Endothelial cell of umbilical vein (primary cell): ENCODE results near the gene THBS3. TPM values are rescaled to one million over a fixed set of nuclear protein-coding genes. Genes with fewer than 3 reads are reported as not detected.

ENCODE experiments used
- BruUV-seq: library from RNA; stranded (reverse); fragments of 400-500 nt; replicated peaks from 2 replicates; lab custom pipeline; 2021; lab: Mats Ljungman, UMichigan
- CTCF ChIA-PET: fragments of 300-600, 350-600 bp; sonication (Branson Sonifier 250); formaldehyde crosslinking; loops from one replicate; lab custom pipeline; 2021; ENCODE audit warnings: antibody characterized with exemption, inconsistent platforms; lab: Charles Lee
- POLR2A ChIA-PET: fragments of 300-600, 350-600 bp; sonication (Branson Sonifier 250); formaldehyde crosslinking; loops from one replicate; lab custom pipeline; 2021; ENCODE audit warnings: antibody characterized with exemption, inconsistent platforms; lab: Charles Lee
- DNase-seq: peaks from one replicate; pipeline ENCODE4 v3.0.0-alpha.2; 2011; ENCODE audit warnings: low read depth, low spot score
- FAIRE-seq: peaks from 2 replicates; lab custom pipeline; 2011; peaks lifted over from hg19 to GRCh38; lab: Jason Lieb, UNC
- H2AFZ ChIP-seq: 2 replicates; pipeline ENCODE4 v1.6.0; 2012; ENCODE audit warnings: low read depth, low read length, control low read depth, inconsistent platforms
- H3K27ac ChIP-seq: 2 replicates; pipeline ENCODE4 v1.5.1; 2011; ENCODE audit warnings: low read depth, mild to moderate bottlenecking, control low read depth, low read length, moderate library complexity; ENCODE audit not compliant: insufficient read depth
- H3K27me3 ChIP-seq, 2 experiments: 2 replicates each; pipeline versions ENCODE4 v1.6.0 to v1.6.1; 2011; ENCODE audit warnings: low read length in 2 of 2, mixed read lengths in 1 of 2; ENCODE audit not compliant: control insufficient read depth in 2 of 2, insufficient read depth in 2 of 2
- H3K36me3 ChIP-seq, 2 experiments: 2 replicates in 1 of 2; 3 replicates in 1 of 2; pipeline ENCODE4 v1.5.1; 2011; ENCODE audit warnings: low read length in 2 of 2, mild to moderate bottlenecking in 1 of 2, moderate library complexity in 1 of 2; ENCODE audit not compliant: control insufficient read depth in 2 of 2, insufficient read depth in 2 of 2; ENCODE audit errors: extremely low read depth in 1 of 2
- H3K4me1 ChIP-seq: 3 replicates; pipeline ENCODE4 v1.5.1; 2011; ENCODE audit warnings: mild to moderate bottlenecking, low read length; ENCODE audit not compliant: control insufficient read depth, insufficient read depth; ENCODE audit errors: extremely low read depth
- H3K4me2 ChIP-seq: 2 replicates; pipeline ENCODE4 v1.6.1; 2011; ENCODE audit warnings: low read length, control low read depth, mixed read lengths; ENCODE audit not compliant: insufficient read depth
- H3K4me3 ChIP-seq, 3 experiments: fragments of 200-600 bp in 1 of 3; sonication (generic), shearing (Covaris generic) in 1 of 3; replicated peaks in 1 of 3; 2 replicates each; pipeline ENCODE4 v1.5.1; 2011 to 2016; ENCODE audit warnings: control low read depth in 3 of 3, low read length in 3 of 3, mild to moderate bottlenecking in 2 of 3, inconsistent platforms in 1 of 3, low read depth in 1 of 3, moderate library complexity in 1 of 3; ENCODE audit not compliant: insufficient read depth in 1 of 3
- H3K79me2 ChIP-seq: 2 replicates; pipeline ENCODE4 v1.6.0; 2012; ENCODE audit warnings: low read length, inconsistent platforms; ENCODE audit not compliant: control insufficient read depth, insufficient read depth
- H3K9ac ChIP-seq: replicated peaks from 2 replicates; pipeline ENCODE3; 2011; ENCODE audit warnings: low read length, control low read depth; ENCODE audit not compliant: insufficient read depth; ENCODE audit errors: extremely low read depth
- H3K9me1 ChIP-seq: replicated peaks from 3 replicates; pipeline ENCODE4 v1.6.0; 2011; ENCODE audit warnings: mild to moderate bottlenecking, low read length; ENCODE audit not compliant: control insufficient read depth, insufficient read depth; ENCODE audit errors: extremely low read depth
- H3K9me3 ChIP-seq: replicated peaks from 2 replicates; pipeline ENCODE4 v1.5.1; 2012; ENCODE audit warnings: low read length, inconsistent platforms; ENCODE audit not compliant: control insufficient read depth, insufficient read depth
- H4K20me1 ChIP-seq: replicated peaks from 2 replicates; pipeline ENCODE3; 2011; ENCODE audit warnings: mild to moderate bottlenecking, low read length; ENCODE audit not compliant: control insufficient read depth, insufficient read depth; ENCODE audit errors: extremely low read depth
- CTCF ChIP-seq, 2 donors: IDR thresholded peaks; 1 replicate in 1 of 2; 2 replicates in 1 of 2; pipeline ENCODE4 v1.5.1; 2011; ENCODE audit warnings: low read length in 2 of 2, mild to moderate bottlenecking in 2 of 2, moderate library complexity in 2 of 2, control low read depth in 1 of 2, inconsistent platforms in 1 of 2, low read depth in 1 of 2; ENCODE audit not compliant: insufficient read depth in 1 of 2; ENCODE audit errors: extremely low read depth in 1 of 2
- EZH2 ChIP-seq: IDR thresholded peaks from 2 replicates; pipeline ENCODE4 v1.6.1; 2012; ENCODE audit warnings: borderline replicate concordance, low read depth, mild to moderate bottlenecking, moderate library complexity, low read length, inconsistent platforms; ENCODE audit not compliant: severe bottlenecking
- FOS ChIP-seq: IDR thresholded peaks from 2 replicates; pipeline ENCODE4 v1.6.1; 2011; ENCODE audit warnings: mild to moderate bottlenecking, low read length, moderate library complexity, borderline replicate concordance; ENCODE audit not compliant: insufficient read depth
- GATA2 ChIP-seq: IDR thresholded peaks from 2 replicates; pipeline ENCODE4 v1.7.0; 2011; ENCODE audit warnings: low read depth, mild to moderate bottlenecking, moderate library complexity, mixed read lengths, low read length; ENCODE audit not compliant: insufficient read length, insufficient read depth
- JUN ChIP-seq: IDR thresholded peaks from 2 replicates; pipeline ENCODE4 v1.6.1; 2011; ENCODE audit warnings: borderline replicate concordance, low read depth; ENCODE audit not compliant: insufficient read length, insufficient read depth
- MAX ChIP-seq: IDR thresholded peaks from 2 replicates; pipeline ENCODE4 v1.6.1; 2011; ENCODE audit not compliant: insufficient read depth, insufficient read length
- MYC ChIP-seq: IDR thresholded peaks from one replicate; pipeline ENCODE4 v1.6.1; 2011; ENCODE audit warnings: mild to moderate bottlenecking, low read depth, low read length
- POLR2A ChIP-seq: IDR thresholded peaks from 2 replicates; pipeline ENCODE4 v1.6.1; 2012; ENCODE audit warnings: low read depth, mild to moderate bottlenecking, control low read depth, low read length
- POLR2AphosphoS5 ChIP-seq: IDR thresholded peaks from 2 replicates; pipeline ENCODE4 v1.6.1; 2012; ENCODE audit warnings: low read depth, mild to moderate bottlenecking, control low read depth, low read length, moderate library complexity; ENCODE audit not compliant: insufficient read depth
- dilution Hi-C: fragments of 300-500 bp; cut with MboI; formaldehyde crosslinking; loops from one replicate; pipeline ENCODE4 v1.15.0; 2019; ENCODE audit warnings: low sequenced_read_pairs; ENCODE audit not compliant: extremely low pct_ligation_motif_present
- intact Hi-C: fragments of 100-400 bp; cut with micrococcal nuclease; formaldehyde crosslinking; loops from one replicate; pipeline ENCODE4 v1.10.0; 2022
- polyA plus RNA-seq, 4 experiments: library from polyadenylated mRNA; depleted of rRNA in 3 of 4; stranded (reverse) in 3 of 4; unstranded in 1 of 4; fragments of >200 nt; gene quantifications; 2 replicates each; pipeline versions ENCODE4 v1.2.1 to v1.2.3, GENCODE V29; 2011 to 2012; ENCODE audit warnings: missing spikeins in 1 of 4
- total RNA-seq: library from RNA; stranded (reverse); gene quantifications from 2 replicates; pipeline ENCODE4 v1.2.3, GENCODE V29; 2021

Gene THBS3
- total and polyA plus RNA-seq, 2 donors (not counting 3 experiments of a cell fraction or from before 2014, with no cell fraction given): 23.6 to 25.7 TPM

GRCh38 chr1:155199792-155200191 is 7.9 kb downstream of the THBS3 start:
- Histone ChIP-seq H3K9me1 (no peaks in the 10 kb centered on the region), H3K9ac (no peak overlapping the region), H3K4me1 (peaks cover 8% of the 10 kb centered on the region), H2AFZ (no peak overlapping the region), H3K79me2 (no peaks in the 10 kb centered on the region), H3K27ac (no peak overlapping the region), H3K4me3 (no peak overlapping the region), H4K20me1 (no peaks in the 10 kb centered on the region), H3K9me3 (no peaks in the 10 kb centered on the region), H3K36me3 (peaks cover 0 to 3% of the 10 kb centered on the region in 2 experiments), H3K27me3 (no peaks in the 10 kb centered on the region), H3K4me2 (no peak overlapping the region)
- CTCF ChIA-PET: no interaction called here
- TF ChIP-seq EZH2 (no peak), MYC (no peak), POLR2A (no peak), JUN (no peak), FOS (no peak), GATA2 (no peak), CTCF (IDR thresholded peaks at IDR 0.05; ENCODE audit: extremely low read depth in 1 of 2, insufficient read depth in 1 of 2, low read depth in 1 of 2, low read length in 2 of 2) (no peak), MAX (no peak), POLR2AphosphoS5 (no peak)
- POLR2A ChIA-PET: no interaction called here
- no peak for FAIRE-seq
- intact Hi-C loops: no loop called here
- dilution Hi-C loops: no loop called here
- no peak for DNase-seq
- no TSS peak for BruUV-seq
